Fibroblast of lung (primary cell): ENCODE measurements around the gene SORT1. TPM values are rescaled to one million over a fixed set of nuclear protein-coding genes. Genes with fewer than 3 reads are reported as not detected.

Experiments used
- DNase-seq, 2 donors: peaks; one replicate each; pipeline versions ENCODE4 v3.0.0 to v3.0.0-alpha.2; 2010; ENCODE audit warnings: low read depth in 2 of 2
- H2AFZ ChIP-seq: 2 replicates; pipeline ENCODE4 v1.5.1; 2012; ENCODE audit warnings: low read length, control low read depth, inconsistent platforms
- H3K27ac ChIP-seq: 2 replicates; pipeline ENCODE4 v1.5.1; 2011; ENCODE audit warnings: low read length, control low read depth; ENCODE audit not compliant: insufficient read depth
- H3K27me3 ChIP-seq: 2 replicates; pipeline ENCODE4 v1.5.1; 2011; ENCODE audit warnings: mild to moderate bottlenecking, low read length; ENCODE audit not compliant: control insufficient read depth, insufficient read depth
- H3K36me3 ChIP-seq: 2 replicates; pipeline ENCODE4 v1.5.1; 2011; ENCODE audit warnings: low read length; ENCODE audit not compliant: control insufficient read depth, insufficient read depth
- H3K4me1 ChIP-seq: 2 replicates; pipeline ENCODE4 v1.5.1; 2011; ENCODE audit warnings: low read length; ENCODE audit not compliant: control insufficient read depth, insufficient read depth; ENCODE audit errors: extremely low read depth
- H3K4me2 ChIP-seq: 2 replicates; pipeline ENCODE4 v1.5.1; 2011; ENCODE audit warnings: low read length, control low read depth; ENCODE audit not compliant: insufficient read depth; ENCODE audit errors: extremely low read depth
- H3K4me3 ChIP-seq, 4 experiments: fragments of 200-600 bp in 1 of 4; sonication (generic) in 1 of 4; replicated peaks in 1 of 4; 2 replicates each; pipeline ENCODE4 v1.5.1; 2011 to 2016; ENCODE audit warnings: low read length in 4 of 4, low read depth in 3 of 4, mild to moderate bottlenecking in 3 of 4, control low read depth in 2 of 4, inconsistent platforms in 1 of 4, mixed read lengths in 1 of 4; ENCODE audit not compliant: insufficient read depth in 1 of 4; ENCODE audit errors: control extremely low read depth in 1 of 4
- H3K79me2 ChIP-seq: 2 replicates; pipeline ENCODE4 v1.5.1; 2012; ENCODE audit warnings: mild to moderate bottlenecking, low read length, inconsistent platforms; ENCODE audit not compliant: control insufficient read depth, insufficient read depth
- H3K9ac ChIP-seq: 2 replicates; pipeline ENCODE4 v1.5.1; 2011; ENCODE audit warnings: mild to moderate bottlenecking, low read length, control low read depth; ENCODE audit not compliant: insufficient read depth
- H3K9me3 ChIP-seq: 2 replicates; pipeline ENCODE4 v1.5.1; 2012; ENCODE audit warnings: low read depth, low read length; ENCODE audit not compliant: control insufficient read depth, insufficient read depth
- H4K20me1 ChIP-seq: 2 replicates; pipeline ENCODE4 v1.5.1; 2011; ENCODE audit warnings: low read length; ENCODE audit not compliant: control insufficient read depth, insufficient read depth; ENCODE audit errors: extremely low read depth
- CTCF ChIP-seq, 2 donors: IDR thresholded peaks in 1 of 2; conservative IDR thresholded peaks in 1 of 2; 1 replicate in 1 of 2; 2 replicates in 1 of 2; pipeline ENCODE4 v1.5.1; 2011 to 2012; ENCODE audit warnings: low read length in 2 of 2, control low read depth in 1 of 2, inconsistent platforms in 1 of 2, low read depth in 1 of 2, mild to moderate bottlenecking in 1 of 2
- EZH2 ChIP-seq: IDR thresholded peaks from 2 replicates; pipeline ENCODE4 v1.5.1; 2012; ENCODE audit warnings: low read length, control low read depth, mild to moderate bottlenecking; ENCODE audit errors: missing control alignments
- polyA plus RNA-seq, 2 donors: library from polyadenylated mRNA; depleted of rRNA in 1 of 2; stranded (reverse) in 1 of 2; unstranded in 1 of 2; fragments of >200 nt; gene quantifications; 2 replicates each; pipeline ENCODE4 v1.2.1, GENCODE V29; 2011 to 2012; ENCODE audit warnings: missing spikeins in 1 of 2
- total RNA-seq: library from RNA; depleted of rRNA; stranded (reverse); fragments of >200 nt; gene quantifications from 2 replicates; pipeline ENCODE4 v1.2.1, GENCODE V29; 2014

Gene SORT1
- total and polyA plus RNA-seq, 2 donors (not counting 1 experiment from before 2014, with no cell fraction given) = 27.5 to 37.5 TPM

GRCh38 chr1:109423498-109423897 is 25.8 kb upstream of the SORT1 start:
- no peak for TF ChIP-seq CTCF (conservative IDR thresholded peaks at IDR 0.05 in 1 of 2, IDR thresholded peaks at IDR 0.05 in 1 of 2; ENCODE audit: low read depth in 1 of 2, low read length in 2 of 2)
- no peak overlapping the region for H3K4me2 ChIP-seq
- peaks cover 7% of the 10 kb centered on the region for H3K36me3 ChIP-seq
- no peaks in the 10 kb centered on the region for H3K27me3 ChIP-seq
- peaks cover 3% of the 10 kb centered on the region for H3K4me1 ChIP-seq
- H2AFZ ChIP-seq = no peak overlapping the region
- H3K9me3 ChIP-seq = no peaks in the 10 kb centered on the region
- H3K9ac ChIP-seq = no peak overlapping the region
- no peak overlapping the region for H3K27ac ChIP-seq
- no peak overlapping the region for H3K4me3 ChIP-seq
- no peaks in the 10 kb centered on the region for H4K20me1 ChIP-seq
- no peak for DNase-seq
- H3K79me2 ChIP-seq = peaks cover 53% of the 10 kb centered on the region

GRCh38 chr1:109412551-109412950 is 14.8 kb upstream of the SORT1 start:
- no peaks in the 10 kb centered on the region for H3K4me1 ChIP-seq
- no peak overlapping the region for H3K27ac ChIP-seq
- no peak overlapping the region for H3K9ac ChIP-seq
- H2AFZ ChIP-seq = no peak overlapping the region
- H3K9me3 ChIP-seq = no peaks in the 10 kb centered on the region
- no peaks in the 10 kb centered on the region for H3K27me3 ChIP-seq
- H3K4me2 ChIP-seq = no peak overlapping the region
- peaks cover 7% of the 10 kb centered on the region for H3K79me2 ChIP-seq
- H3K36me3 ChIP-seq = peaks cover 24% of the 10 kb centered on the region
- DNase-seq = no peak
- no peak overlapping the region for H3K4me3 ChIP-seq
- no peaks in the 10 kb centered on the region for H4K20me1 ChIP-seq
- TF ChIP-seq CTCF (conservative IDR thresholded peaks at IDR 0.05 in 1 of 2, IDR thresholded peaks at IDR 0.05 in 1 of 2; ENCODE audit: low read depth in 1 of 2, low read length in 2 of 2) (no peak), EZH2 (no peak)

GRCh38 chr1:109404838-109405237 is 7.1 kb upstream of the SORT1 start:
- no peaks in the 10 kb centered on the region for H3K4me1 ChIP-seq
- peaks cover 2% of the 10 kb centered on the region for H3K36me3 ChIP-seq
- H3K9ac ChIP-seq = no peak overlapping the region
- TF ChIP-seq CTCF (conservative IDR thresholded peaks at IDR 0.05 in 1 of 2, IDR thresholded peaks at IDR 0.05 in 1 of 2; ENCODE audit: low read depth in 1 of 2, low read length in 2 of 2) (no peak), EZH2 (no peak)
- no peaks in the 10 kb centered on the region for H3K9me3 ChIP-seq
- no peak overlapping the region for H3K4me2 ChIP-seq
- H4K20me1 ChIP-seq = no peaks in the 10 kb centered on the region
- no peak overlapping the region for H2AFZ ChIP-seq
- no peaks in the 10 kb centered on the region for H3K79me2 ChIP-seq
- DNase-seq = no peak
- no peaks in the 10 kb centered on the region for H3K27me3 ChIP-seq
- no peak overlapping the region for H3K27ac ChIP-seq
- H3K4me3 ChIP-seq = no peak overlapping the region
